Activated T-helper 9 cell treated with anti-CD3 and anti-CD28 coated beads, Interleukin-2, amount 50 U/mL, for 16 hours (primary cell): ENCODE results near the gene HOXC13.

Experiments used
- DNase-seq: peaks from one replicate; pipeline ENCODE4 v3.0.0-alpha.2; 2020; ENCODE audit warnings: low read depth

The HOXC13 gene

DNA sequence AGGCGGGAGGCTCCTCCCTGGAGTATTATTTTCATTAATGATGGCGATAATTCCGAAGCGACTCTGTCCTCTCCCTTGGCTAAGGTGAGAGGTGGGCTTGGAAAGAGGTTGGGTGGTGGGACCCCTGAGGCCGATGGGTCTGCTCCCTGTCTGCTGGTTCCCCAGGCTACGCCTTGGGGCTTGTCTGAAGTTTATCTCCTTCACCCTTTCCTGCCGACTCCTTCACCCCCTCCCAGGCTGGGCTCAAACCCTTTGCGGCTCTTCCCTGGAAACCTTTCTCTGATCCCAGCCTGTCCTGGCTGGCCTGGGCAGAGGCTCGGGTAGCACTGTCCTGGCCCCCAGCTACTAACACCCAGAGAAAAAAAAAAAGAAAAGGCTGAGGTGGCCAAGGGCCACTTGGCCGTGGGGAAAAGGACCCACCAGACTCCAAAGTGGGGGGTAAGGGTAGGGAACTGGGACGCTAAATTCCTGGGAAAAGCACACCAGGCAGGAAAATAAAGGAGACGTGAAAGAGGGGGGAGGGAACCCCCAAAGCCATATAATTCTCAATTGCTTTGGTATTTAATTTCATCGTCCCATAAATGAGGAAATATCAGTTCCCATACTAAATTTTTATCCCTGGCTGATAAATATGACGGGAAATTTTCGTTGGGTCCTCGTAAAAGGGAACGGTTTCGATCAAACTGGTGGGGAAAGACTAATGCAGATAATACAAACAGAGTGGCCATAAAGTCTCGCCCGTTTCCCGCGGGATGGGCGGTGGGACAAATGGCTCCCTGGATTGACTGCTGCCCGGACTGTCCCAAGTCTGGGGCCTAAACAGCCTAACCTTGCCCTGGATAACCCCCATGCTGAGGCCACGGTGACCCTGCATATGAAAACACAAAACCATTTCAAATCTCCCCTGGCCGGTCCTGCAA, 44.3 kb downstream of the HOXC13 start:
- DNase-seq: no peak

DNA sequence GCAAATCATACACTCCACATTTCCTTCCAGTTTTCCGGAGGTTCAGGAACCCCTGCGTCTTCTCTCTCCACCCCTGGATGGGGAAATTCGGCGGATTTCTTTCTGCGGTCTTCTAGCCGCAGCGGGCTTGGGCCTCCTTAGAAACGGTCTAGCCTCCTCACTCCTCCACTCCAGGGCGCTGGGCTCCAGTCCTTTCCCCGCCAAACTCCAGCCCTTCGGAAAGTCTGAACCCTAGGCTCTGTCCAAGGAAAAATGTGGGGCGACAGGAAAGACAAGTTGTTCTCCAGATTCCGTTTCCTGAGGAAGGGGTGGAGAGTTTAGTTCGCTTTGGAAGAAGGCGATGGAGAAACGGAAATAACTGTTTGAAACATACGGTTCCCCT, 44.9 kb downstream of the HOXC13 start:
- DNase-seq: no peak

DNA sequence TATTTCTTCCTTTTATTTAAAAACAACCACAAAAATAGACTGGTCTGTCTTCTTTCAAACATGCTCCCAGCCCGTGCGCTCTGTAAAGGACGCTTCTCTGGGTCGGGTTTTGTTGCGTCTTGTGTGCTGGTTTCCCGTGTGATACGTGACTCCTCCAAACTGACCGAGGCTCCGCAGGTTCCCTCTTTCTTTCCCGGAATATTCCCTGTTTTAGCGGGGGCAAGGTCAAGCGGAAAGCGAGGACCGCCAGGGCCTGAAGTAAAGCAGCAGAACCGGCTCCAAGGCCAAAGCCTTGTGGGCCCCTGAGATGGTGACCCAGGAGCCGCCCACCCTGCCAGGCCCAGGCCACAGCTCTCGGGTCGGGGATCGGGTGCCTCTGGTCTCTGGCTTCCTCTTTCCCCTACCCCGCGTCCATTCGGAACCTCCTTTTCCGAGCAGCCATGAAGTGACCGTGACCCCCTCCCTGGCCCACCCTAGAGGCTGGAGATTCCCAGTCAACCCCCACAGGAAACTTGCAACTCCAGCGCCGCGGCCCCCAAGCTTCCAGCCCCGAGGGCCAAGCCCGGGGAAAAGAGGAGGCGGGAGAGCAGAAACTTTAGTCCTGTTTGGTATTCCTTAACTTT, 45.4 kb downstream of the HOXC13 start:
- no peak for DNase-seq

DNA sequence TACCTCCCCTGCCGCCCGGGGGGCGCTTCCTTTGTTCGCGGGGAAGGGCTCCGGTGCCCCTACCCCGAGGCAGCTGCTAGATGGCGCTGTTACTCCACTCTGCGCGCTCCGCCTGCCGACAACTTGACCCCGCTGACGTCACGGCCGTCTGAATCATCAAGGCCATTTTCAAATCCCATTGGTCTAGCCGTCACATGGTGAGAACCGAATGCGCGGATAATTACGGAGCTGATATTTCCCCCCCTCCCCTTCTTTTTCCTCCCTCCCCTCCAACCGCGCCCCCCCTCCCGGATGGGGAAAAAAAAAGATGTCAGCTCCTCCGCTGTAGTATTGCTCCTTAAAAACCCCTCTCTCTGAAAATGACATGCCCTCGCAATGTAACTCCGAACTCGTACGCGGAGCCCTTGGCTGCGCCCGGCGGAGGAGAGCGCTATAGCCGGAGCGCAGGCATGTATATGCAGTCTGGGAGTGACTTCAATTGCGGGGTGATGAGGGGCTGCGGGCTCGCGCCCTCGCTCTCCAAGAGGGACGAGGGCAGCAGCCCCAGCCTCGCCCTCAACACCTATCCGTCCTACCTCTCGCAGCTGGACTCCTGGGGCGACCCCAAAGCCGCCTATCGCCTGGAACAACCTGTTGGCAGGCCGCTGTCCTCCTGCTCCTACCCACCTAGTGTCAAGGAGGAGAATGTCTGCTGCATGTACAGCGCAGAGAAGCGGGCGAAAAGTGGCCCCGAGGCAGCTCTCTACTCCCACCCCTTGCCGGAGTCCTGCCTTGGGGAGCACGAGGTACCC, 46.5 kb downstream of the HOXC13 start, which contains the start of gene HOXC10:
TSS of gene HOXC10 (plus strand) at position 246 of the 791 bp plus-strand sequence. CDS start at position 360, 114 bp downstream.
- peak; percentile 43 for DNase-seq

DNA sequence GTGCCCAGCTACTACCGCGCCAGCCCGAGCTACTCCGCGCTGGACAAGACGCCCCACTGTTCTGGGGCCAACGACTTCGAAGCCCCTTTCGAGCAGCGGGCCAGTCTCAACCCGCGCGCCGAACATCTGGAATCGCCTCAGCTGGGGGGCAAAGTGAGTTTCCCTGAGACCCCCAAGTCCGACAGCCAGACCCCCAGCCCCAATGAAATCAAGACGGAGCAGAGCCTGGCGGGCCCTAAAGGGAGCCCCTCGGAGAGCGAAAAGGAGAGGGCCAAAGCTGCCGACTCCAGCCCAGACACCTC, 47.0 kb downstream of the HOXC13 start:
- DNase-seq: no peak

DNA sequence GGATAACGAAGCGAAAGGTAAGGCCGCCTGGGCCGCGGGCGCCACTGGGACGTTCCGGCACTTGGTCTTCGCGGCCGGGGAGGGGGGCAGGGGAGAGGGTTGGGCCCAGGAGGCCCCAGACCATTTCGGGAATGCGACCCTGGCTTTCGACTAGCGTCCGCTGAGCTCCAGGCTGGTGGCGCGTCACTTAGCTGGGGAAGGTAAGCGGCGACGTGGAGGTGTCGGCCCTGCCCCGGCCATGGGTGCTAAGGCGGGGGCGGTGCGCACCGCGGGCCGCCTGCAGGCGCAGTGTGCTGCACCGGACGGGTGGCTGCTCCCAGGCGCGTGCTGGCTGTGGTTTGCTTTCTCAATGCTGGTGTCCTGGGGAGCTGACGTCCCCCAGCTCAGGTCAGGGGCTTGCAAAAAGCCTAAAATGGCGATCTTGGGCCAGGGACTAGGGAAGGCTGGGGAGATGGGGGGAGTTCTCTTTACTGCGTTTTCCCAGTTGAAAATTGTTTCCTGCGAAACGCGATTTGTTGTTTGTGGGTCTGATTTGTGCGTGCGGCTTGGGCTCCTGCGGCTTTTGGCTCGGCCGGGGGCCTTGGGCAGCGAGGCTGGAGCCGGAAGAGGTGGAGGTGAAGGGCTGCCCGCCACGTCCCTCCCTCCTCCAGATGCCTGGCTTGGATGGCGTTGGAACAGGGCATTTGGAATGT, 47.5 kb downstream of the HOXC13 start:
- DNase-seq: no peak

DNA sequence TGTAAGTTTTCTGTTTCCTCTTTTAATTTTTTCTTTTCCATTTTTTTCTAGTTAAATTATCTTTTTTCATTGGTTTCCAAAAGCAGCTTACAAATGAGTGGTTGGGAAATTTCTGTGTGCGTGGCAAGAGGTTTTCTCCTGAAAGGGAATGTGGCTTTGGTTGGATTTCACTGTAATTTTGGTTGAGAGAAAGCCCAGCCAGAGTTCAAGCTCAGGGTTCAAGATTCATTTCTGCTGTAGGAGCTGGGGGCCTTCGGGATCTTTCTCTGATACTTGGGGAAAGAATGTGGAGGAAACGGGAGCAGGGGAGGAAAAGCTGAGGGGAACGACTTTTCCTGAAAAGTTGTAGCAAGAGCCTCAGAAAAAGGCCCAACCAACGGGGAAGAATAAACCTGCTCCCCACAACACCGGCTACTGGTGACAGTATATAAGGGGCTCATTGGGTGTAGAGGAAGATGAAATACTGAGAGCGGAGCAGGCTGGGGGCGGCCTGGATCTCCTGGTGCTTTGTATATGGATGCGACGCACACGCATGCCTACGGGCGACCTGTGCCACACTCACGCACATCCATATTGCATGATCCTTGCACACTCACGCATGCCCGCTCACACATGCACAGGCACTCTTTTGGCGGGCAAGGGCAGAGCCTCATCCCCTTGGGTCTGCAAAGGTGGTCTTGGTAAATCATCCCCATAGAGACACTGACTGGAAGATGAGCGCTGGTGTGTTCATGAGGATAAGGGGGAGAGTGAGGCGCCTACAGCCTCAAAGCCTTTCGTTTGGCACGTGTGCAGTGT, 48.3 kb downstream of the HOXC13 start:
- no peak for DNase-seq

DNA sequence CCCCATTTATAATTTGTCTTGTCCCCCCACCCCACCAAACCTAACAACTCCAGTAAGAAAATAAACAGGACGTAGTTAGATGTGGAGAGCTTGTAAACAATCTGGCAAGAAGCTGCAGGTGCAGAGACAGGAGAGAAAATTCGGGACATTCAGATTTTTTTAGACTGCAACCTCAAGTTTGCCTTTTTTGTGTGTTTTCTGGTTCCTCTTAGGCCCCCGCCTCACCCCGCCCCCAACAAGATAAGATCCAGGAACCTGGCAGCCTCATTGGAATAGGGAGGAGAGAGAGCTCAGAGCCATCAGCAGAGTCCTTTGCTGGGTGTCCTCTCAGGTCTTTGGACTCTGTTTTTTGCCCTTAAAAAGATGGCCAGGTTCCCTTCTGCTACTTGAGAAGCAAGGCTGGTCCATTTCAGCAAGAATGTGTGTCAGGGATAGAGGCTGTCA, 49.2 kb downstream of the HOXC13 start:
- no peak for DNase-seq

DNA sequence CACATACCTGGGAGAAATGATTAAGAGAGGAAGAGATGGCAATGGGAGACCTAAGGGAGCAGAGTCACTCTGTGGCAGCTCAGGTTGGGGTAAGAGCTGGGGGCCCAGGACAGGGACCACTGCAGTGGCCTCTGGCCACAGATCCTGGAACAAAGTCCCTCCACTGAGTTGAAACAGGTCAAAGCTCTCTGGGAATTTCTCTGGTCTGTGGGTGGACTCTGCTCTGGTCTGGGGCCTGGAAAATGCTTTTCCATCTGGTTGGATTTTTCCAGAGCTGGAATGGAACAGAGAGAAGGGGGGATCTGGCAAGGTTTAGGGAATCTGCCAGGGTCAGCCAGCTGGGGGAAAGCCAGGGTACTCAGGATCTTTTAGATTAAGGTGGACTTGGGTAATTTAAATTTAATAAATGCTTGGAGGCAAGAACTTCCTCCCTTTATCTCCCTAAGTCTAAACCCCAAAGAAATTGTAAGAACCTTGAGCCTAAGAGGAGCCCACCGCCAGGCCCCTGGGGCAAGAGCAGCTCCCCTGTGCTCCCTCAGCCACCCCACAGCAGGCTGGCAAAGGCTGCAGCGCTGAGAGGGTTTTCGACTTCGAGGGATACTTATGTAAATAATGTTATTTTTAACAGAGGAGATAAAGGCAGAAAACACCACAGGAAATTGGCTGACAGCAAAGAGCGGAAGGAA, 50.1 kb downstream of the HOXC13 start:
- no peak for DNase-seq

DNA sequence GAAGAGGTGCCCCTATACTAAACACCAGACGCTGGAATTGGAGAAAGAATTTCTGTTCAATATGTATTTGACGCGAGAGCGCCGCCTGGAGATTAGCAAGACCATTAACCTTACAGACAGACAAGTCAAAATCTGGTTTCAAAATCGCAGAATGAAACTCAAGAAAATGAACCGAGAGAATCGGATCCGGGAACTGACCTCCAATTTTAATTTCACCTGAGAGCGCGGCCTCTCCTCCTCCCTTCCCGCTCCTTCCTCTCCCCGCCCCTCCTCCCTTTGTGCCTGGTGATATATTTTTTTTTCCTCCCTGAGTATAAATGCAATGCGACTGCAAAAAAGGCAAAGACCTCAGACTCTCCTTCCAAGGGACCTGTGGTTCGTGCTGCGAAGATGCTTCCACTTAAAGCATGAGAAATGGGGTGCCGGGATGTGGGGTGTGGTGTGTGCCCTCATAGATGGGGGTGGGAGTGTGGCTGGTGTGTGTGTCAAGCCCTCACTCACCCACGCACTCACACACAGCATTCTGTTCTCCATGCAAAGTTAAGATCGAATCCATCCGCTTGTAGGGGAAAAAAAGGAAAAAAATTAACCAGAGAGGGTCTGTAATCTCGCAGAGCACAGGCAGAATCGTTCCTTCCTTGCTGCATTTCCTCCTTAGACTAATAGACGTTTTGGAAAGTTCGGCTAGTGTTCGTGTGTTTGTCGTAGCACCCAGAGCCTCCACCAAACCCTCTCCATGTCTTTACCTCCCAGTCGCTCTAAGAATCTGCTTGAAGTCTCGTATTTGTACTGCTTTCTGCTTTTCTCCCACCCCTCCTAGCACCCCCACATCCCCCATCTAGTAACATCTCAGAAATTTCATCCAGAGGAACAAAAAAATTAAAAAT, 50.8 kb downstream of the HOXC13 start:
- no peak for DNase-seq

DNA sequence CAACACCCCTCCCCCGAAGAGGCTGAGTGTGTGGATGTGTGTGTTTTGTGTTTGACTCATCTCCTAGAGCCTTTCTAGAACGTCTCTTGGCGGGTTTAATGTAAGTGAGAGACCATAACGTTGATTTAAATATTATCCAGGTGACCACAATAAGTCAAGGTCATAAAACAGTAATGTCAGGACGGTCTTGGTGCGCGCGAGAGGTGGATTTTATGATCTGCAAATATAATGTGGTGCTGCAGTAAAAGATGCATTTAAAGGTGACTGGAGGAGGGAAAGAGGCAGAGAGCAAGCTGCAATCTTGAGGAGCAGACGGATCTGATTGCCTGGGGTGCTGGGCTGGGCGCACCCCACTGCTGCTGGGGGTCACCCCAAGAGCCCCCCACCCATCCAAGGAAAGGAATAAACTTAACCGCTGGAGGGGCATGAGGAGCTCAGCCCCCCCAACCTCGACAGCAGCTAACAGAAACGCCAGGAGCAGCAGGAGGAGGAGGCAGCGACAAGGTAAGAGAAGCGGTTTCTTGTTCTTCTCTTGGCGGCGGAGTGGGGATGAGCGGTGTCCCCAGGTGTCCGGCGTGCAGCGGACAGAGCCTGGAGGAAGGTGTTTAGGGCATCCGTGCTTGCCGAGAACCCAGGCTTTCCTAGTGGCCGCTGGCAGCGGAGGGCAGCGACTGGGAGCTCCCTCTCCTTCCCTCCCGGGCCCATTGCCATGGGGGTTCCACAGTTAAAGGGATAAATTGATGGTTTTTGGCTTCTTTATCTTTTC, 51.9 kb downstream of the HOXC13 start:
- DNase-seq: no peak

DNA sequence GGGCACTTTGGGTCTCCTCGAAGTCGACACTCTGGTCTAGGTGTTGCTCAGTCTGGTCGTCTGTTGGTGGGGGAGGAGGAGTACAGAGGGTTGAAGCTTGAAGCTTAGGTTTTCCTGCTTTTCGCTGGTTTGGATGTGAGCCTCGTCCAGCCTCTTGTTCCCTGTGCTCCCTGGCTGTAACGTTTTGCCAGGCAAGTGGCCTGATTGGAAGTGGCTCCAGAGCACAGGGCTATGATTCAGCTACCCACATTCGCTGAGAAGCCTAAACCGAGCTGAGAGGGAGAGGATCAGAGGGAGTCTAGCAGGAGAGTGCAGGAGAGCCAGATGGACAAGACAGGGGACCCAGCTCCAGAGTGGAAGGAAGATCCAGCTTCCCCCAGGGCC, 52.4 kb downstream of the HOXC13 start:
- DNase-seq: no peak

DNA sequence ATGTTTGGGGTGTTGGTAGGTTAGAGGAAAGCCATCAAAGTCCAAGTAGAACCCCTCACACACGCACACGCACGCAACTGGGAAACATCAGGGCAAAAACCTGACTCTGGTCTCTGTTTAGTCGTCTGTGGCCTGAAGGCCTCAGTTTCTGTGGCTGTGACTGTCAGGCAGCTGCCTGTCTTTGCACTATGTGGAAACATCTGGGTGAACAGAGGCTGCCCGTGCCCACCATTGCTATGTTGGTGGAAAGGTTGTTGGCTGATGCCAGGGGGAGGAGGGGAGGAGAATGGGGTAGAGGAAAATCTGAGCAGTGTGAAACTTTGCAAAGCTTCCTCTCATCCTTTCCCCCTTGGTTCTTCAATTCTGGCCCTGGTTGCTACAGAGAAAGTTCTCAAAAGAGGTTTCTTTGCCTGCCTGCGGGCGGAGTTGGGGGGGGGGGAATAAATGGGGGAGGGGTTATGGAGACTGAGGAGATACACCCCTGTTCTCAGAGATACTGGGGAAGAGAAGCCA, 53.8 kb downstream of the HOXC13 start:
- DNase-seq: no peak

DNA sequence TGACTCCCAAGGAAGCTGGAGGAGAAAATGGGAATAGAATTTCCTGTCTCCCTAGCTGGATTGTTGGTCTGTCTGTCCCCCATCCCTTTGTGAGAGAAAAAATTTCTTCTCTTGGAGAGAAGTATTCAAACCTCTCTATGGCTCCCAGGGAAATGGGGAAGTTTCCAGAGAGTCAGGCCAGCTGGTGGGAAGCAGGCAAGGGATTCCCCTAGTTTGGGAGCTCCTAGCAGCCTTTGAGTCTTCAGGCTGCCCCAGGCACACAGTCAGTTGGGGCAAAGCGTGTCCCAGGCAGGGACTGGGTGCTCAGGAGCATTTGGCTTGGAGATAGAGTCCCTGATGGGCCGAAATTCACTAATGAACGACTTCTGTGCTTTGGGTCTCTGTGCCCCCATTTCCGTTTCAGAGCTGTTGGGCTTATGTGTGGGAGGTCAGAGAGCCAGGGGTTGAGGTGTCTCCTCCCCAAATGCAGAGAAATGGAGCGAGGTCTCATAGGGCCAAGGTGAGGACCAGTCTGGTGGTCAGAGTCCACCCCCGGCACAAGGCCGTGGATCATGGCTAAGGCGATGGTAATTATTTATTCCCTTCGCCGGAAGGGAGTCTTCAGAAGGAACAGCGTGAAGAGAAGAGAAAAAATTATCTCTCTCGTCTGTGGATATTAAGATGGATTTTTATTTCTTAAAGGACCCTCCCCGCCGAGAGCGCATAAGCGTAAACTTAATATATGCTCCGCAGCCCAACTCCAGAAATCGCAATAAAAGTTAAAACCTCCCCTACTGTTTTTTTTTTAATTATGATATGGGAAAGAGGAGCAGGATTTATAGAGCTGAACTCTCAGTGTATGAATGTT, 54.8 kb downstream of the HOXC13 start:
- no peak for DNase-seq

DNA sequence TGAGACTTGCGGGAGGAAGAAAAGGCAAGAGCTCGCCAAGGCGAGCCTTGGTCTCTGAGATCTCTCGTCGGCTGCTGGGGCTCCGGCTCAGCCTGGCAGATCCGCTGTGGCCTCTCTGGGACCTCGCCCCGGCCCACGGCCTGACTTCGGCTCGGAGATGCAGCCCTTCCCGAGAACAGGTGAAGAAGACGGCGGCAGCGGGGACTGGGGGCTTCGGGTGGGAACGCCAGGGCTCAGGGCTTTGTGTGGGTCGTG, 55.3 kb downstream of the HOXC13 start:
- DNase-seq: no peak

DNA sequence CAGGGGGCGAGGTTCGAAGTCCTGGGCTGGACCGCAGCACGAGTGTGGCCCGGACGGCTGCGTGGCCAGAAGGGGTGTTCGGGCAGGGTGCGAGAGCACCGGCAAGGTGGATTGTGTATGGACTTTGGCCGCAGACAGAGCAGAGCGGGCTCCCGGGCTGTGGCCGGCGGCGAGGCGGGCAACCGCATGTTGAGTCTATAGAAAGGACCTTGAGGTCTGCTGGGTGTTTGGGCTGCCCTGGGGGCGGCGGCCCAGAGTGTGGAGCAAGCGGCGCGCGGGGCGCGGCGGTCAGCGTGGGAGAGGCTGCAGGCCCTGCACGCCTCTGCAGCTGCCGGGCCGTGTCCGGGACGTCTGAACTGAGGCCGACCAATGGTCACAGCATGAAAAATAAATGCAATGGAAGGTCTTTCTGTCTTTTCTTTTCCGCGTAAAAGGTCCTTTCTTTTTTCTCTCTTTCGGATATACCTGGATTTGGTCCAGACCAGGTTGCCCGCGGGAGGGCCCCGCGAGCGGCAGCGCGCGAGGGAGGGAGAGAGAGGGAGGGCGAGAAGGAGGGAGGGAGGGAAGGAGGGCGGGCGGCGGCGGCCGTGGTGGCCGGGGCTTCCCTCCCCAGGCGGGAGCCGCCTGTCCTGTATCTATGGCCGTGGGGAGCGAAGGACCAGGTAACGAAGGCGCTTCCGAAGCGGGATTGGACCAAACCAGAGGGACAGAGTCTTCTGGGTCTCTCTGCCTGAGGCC, 55.8 kb downstream of the HOXC13 start:
- no peak for DNase-seq

DNA sequence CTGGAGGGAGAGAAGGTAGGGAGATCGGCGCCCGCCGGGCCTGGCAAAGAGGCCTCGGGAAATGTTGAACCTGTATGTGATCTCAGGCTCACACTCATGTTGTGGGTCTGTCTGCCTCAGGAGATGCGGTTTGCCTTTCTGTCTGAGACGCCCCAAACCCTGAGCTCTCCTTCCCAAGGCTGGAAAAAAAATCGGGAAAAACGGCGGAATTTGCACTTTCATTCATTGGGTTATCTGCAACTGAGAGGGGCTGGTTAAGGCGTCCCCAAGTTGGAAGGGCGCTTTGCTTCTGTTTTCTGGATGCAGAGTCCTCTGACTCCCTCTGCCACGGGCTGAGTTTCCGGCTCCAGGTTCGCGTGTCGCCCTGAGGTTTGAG, 56.4 kb downstream of the HOXC13 start:
- no peak for DNase-seq
